Subcutaneous adipose tissue (tissue), 4 donors: ENCODE results near the gene POP4. TPM values are rescaled to one million over a fixed set of nuclear protein-coding genes. Genes with fewer than 3 reads are reported as not detected.

ENCODE experiments used
- CTCF ChIP-seq: fragments of 450-650 bp; IDR thresholded peaks from one replicate; pipeline ENCODE4 v1.5.1; 2016; ENCODE audit warnings: low read depth, mild to moderate bottlenecking, control low read depth, antibody characterized with exemption, moderate library complexity
- total RNA-seq, 4 donors: library from RNA; depleted of rRNA; stranded (reverse); fragments of >200 nt; gene quantifications; one replicate each; pipeline ENCODE4 v1.1.0, GENCODE V29; 2016

The POP4 gene
- total RNA-seq, 4 donors from 2014 or later, result 44.4 to 72.7 (median 65.1) TPM

- TF ChIP-seq CTCF, result no peak
Observed at GRCh38 chr19:29628661-29629385, 22.7 kb downstream of the POP4 start.

DNA sequence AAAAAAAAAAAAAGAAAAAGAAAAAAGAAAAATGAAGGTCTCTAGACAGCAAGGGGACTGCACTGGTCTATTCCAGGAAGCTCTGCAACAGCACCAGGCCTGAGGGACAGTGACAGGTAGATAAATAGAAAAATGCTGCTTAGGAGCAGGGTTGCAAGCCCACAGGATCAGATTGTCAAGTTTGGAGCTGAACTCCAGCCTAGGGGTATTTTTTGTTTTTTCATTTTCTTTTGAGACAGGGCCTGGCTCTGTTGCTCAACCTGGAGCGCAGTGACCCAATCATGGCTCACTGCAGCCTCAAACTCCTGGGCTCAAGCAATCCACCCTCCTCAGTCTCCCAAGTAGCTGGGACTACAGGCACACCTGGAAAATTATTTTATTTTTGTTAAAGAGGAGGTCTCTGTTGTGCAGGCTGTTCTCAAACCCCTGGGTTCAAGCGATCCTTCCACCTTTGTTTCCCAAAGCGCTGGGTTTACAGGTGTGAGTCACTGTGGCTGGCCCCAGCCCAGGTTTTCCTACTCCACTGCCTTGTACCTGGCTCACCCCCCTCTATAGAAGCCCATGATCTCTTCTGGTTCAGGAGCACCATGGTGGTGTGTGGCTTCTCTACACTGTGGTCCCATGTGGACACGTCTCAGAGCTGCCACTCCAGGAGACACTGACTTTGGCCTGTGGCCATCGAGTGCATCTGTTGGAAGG is 23.9 kb downstream of the POP4 start:
- TF ChIP-seq CTCF, result no peak

GRCh38 chr19:29630655-29631054 is 24.6 kb downstream of the POP4 start:
- no peak for TF ChIP-seq CTCF

DNA sequence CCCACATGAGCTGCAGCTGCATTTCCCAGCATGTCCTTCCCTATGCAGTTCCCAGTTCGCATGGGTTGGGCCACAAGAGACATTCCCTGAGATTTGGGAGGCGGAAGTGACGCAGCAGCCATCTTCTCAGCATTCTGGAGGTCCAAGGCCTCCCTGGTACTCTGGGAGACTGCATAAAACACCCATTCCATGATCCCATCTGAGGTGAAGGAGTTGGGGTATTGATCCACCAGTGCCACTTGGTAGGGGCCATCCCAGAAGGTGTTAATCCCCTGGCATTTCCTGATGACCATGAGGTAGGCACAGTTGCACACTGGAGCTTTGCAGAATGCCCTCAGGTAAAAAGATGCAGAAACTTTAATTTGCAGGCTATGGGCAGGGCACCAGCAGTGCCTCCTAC is 25.4 kb downstream of the POP4 start:
- TF ChIP-seq CTCF, result no peak

- no peak for TF ChIP-seq CTCF
Observed at GRCh38 chr19:29634002-29634401, 27.9 kb downstream of the POP4 start.

DNA sequence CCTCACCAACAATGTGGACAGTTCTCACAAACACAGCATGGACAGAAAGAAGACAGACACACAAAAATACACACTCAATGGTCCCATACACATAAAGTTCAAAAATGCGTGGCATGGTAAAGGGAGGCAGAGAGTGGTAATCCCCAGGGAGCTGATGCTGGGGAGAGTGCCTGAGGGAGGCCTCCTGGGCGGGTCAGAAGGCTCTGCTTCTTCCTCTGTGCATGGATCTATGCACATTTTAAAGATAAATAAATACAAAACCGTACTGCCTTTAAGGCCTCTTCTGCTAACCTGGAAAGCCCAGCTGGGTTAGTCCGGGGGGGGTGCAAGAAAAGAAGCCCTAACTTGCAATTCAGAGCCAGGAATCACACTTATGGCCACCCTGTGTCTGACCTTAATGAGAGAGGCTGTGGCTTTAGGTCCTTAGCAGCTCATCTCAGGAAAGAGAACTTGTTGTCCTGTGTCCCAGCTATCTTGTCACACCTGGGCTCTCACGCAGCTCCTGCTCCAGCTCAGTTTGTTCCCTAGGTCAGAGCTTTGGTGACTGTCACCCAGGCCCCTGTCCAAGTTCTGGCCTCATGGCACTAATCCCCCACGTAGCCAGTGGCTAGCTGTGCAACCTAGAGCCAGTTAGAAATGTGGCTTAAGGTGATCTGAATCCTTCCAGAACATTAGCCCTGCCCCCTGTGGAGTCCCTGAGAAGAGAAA is 28.5 kb downstream of the POP4 start:
- TF ChIP-seq CTCF, result no peak

DNA sequence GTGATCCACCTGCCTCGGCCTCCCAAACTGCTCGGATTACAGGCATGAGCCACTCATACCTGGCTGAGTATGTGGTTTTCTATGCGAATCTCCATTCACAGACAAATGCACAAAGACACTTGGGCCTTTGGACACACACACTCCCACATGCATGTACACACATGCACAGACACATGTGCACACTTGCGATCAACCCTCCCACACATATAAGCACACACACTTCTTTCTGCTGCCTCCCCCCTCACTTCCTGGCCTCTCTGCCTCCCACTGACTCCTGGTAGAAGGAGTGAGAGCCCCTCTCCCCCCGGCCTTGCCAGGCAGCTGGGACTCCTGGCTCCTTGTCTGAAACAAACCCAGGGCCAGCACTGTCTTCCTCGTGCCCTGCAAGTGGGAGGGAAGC is 29.9 kb downstream of the POP4 start:
- no peak for TF ChIP-seq CTCF
